Activated CD8-positive, alpha-beta T cell treated with anti-CD3 and anti-CD28 coated beads for 36 hours (primary cell): ENCODE results near the gene WBP1. TPM values are rescaled to one million over a fixed set of nuclear protein-coding genes. Genes with fewer than 3 reads are reported as not detected.

ENCODE experiments used
- ATAC-seq: fragments of 200-7000 bp; cut with Tn5 transposase; one replicate; pipeline ENCODE4 v1.10.0; 2021; ENCODE audit warnings: mild to moderate bottlenecking, moderate library complexity
- CTCF ChIA-PET: fragments of 350-600 bp; sonication (Branson Sonifier 250); formaldehyde crosslinking; loops from one replicate; lab custom pipeline; 2021; ENCODE audit warnings: antibody characterized with exemption; lab: Charles Lee
- POLR2A ChIA-PET: fragments of 350-600 bp; sonication (Branson Sonifier 250); formaldehyde crosslinking; loops from one replicate; lab custom pipeline; 2021; ENCODE audit warnings: antibody characterized with exemption; lab: Charles Lee
- DNase-seq: peaks from one replicate; pipeline ENCODE4 v3.0.0-alpha.2; 2020
- H3K27ac Mint-ChIP-seq: one replicate; pipeline ENCODE4 v1.8.0; 2021; ENCODE audit warnings: mild to moderate bottlenecking, mixed read lengths
- H3K27me3 Mint-ChIP-seq: one replicate; pipeline ENCODE4 v1.8.0; 2021; ENCODE audit warnings: mixed read lengths
- H3K36me3 Mint-ChIP-seq: one replicate; pipeline ENCODE4 v1.8.0; 2021; ENCODE audit warnings: low read depth, mixed read lengths
- H3K4me1 Mint-ChIP-seq: one replicate; pipeline ENCODE4 v1.8.0; 2021; ENCODE audit warnings: low read depth, mixed read lengths
- H3K4me3 Mint-ChIP-seq: one replicate; pipeline ENCODE4 v1.8.0; 2021; ENCODE audit warnings: mild to moderate bottlenecking, moderate library complexity, mixed read lengths
- H3K9me3 Mint-ChIP-seq: one replicate; pipeline ENCODE4 v1.8.0; 2021; ENCODE audit warnings: mixed read lengths
- intact Hi-C: fragments of 100-400 bp; cut with micrococcal nuclease; formaldehyde crosslinking; loops from one replicate; pipeline ENCODE4 v1.10.0; 2022
- total RNA-seq, 2 experiments: library from RNA; stranded (reverse); gene quantifications; one replicate each; pipeline ENCODE4 v1.2.3, GENCODE V29; 2021
- TF ChIP-seq, protein P1 (sequence below): fragments of 200-600 bp; IDR thresholded peaks from one replicate; pipeline ENCODE4 v1.8.0; 2022; ENCODE audit warnings: antibody characterized with exemption, mild to moderate bottlenecking

The WBP1 gene
- total RNA-seq, 2 experiments from 2014 or later, result 20.3 to 23.0 TPM

DNA sequence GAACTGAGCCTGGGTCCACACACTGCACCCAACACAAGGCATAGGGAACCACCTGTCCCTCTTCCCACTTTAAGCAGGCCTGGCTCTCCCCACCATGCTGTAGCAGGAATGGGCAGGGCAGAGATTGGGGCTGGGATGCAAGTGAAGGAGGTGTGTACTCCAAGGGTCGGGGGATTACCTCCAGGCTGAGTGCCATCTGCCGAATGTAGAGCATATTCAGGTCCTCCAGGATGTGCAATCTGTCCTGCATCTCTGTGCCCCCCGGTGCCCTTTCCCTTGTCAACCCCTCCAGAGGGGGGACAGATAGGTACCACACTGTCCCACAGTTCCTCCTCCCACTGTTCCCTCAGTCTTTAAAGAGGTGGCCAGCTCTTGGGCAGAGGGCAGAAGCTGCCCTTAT, 18.9 kb upstream of the WBP1 start:
- no peak overlapping the region for H3K4me3 Mint-ChIP-seq
- ATAC-seq (no peak), DNase-seq (no peak)
- H3K27ac Mint-ChIP-seq, result no peak overlapping the region
- H3K36me3 Mint-ChIP-seq, result no peaks in the 10 kb centered on the region
- H3K27me3 Mint-ChIP-seq, result peaks cover 27% of the 10 kb centered on the region
- ChIA-PET POLR2A (interaction anchor here (1.2 to 2.1 kb wide), 5 partner anchors 9 to 48 kb away, joined by 3 to 8 read pairs (median 4); partner anchors contain the start of genes C2orf81, INO80B, MRPL53 and WDR54), CTCF (interaction anchor here (1.0 to 1.4 kb wide), 2 partner anchors 8 to 18 kb away, joined by 3 to 6 read pairs; partner anchors contain the start of genes C2orf81 and WDR54)
- no peaks in the 10 kb centered on the region for H3K9me3 Mint-ChIP-seq
- intact Hi-C loops, result no loop called here
- peaks cover 9% of the 10 kb centered on the region for H3K4me1 Mint-ChIP-seq
- TF ChIP-seq, protein P1, sequence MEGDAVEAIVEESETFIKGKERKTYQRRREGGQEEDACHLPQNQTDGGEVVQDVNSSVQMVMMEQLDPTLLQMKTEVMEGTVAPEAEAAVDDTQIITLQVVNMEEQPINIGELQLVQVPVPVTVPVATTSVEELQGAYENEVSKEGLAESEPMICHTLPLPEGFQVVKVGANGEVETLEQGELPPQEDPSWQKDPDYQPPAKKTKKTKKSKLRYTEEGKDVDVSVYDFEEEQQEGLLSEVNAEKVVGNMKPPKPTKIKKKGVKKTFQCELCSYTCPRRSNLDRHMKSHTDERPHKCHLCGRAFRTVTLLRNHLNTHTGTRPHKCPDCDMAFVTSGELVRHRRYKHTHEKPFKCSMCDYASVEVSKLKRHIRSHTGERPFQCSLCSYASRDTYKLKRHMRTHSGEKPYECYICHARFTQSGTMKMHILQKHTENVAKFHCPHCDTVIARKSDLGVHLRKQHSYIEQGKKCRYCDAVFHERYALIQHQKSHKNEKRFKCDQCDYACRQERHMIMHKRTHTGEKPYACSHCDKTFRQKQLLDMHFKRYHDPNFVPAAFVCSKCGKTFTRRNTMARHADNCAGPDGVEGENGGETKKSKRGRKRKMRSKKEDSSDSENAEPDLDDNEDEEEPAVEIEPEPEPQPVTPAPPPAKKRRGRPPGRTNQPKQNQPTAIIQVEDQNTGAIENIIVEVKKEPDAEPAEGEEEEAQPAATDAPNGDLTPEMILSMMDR, result no peak

DNA sequence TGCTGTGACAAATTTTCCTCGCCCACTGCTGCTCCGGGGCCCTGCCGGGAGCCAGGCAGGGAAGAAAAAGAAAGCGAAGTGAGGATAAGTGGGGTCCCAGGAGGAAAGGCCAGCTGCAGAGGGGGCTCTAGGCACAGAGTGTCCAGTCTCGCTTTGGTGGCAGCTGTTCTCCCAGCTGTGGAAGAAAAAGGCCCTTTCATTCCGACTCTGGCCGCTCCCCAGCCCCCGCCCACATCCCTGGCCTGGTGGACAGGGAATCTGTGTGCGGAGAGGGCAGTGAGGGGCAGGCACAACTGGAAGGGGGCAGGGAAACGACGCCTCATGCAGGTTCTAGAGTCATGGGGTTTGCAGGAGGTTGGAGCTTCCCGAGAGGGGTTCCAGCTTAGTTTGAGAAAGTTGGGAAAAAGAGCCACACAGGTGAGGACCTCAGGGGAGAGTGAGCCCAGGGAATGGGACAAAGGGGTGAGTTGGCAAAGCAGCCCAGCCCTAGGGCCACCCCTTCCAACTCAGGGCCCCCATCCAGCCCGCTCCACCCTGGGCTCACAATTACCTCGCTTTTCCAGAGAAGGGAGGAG, 18.3 kb upstream of the WBP1 start:
- H3K27me3 Mint-ChIP-seq, result peaks cover 27% of the 10 kb centered on the region
- H3K27ac Mint-ChIP-seq, result no peak overlapping the region
- H3K9me3 Mint-ChIP-seq, result no peaks in the 10 kb centered on the region
- no peak for DNase-seq
- H3K4me3 Mint-ChIP-seq, result peak overlapping the region; percentile 29
- no peaks in the 10 kb centered on the region for H3K36me3 Mint-ChIP-seq
- intact Hi-C loops, result no loop called here
- no peak for ATAC-seq
- H3K4me1 Mint-ChIP-seq, result peaks cover 9% of the 10 kb centered on the region
- CTCF ChIA-PET, result interaction anchor here (1.0 to 1.4 kb wide), 3 partner anchors 9 to 19 kb away, joined by 3 to 6 read pairs (median 4); partner anchors contain the start of genes C2orf81 and WDR54
- POLR2A ChIA-PET, result interaction anchor here (0.9 to 2.1 kb wide), 7 partner anchors 9 to 48 kb away, joined by 3 to 8 read pairs (median 3); partner anchors contain the start of genes C2orf81, INO80B, MRPL53 and WDR54
- TF ChIP-seq, protein P1, result no peak

DNA sequence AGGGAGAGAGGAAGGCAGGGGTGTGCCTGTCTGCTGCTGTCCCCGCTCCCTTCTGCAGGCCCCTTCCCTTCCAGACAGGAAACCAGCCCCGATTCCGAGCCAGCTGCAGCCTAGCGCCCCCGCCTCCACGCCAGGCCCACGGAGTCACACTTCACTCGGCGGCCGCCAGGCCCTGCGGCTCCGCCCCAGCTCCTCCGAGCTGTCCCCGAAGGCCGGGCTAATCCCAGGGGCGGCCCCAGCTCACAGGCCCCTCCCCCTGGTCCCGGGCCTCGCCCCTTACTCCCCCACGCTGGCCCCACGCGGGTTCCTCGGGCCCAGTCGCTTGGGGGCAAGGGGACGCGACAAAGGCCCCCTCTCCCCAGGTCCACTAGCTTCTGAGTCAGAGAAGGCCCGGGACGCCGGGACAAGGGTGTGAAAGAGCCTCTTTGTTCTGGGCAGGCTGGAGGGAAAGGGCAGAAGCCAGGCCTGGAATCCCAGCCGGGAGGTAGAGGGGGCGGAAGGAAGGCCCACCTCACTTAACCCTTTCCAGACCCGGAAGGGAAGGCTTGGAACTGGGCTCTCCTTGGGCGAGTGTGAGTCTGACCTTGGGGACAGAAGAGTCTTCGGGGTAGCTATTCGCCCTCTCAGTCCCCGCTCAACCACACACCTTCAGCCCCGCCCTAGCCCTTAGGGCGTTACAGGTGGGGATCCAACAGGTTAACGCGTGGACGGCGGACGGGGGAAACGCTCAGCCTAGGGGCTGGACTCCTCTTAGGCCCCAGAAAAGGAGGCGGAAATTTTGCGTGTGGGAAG, 17.7 kb upstream of the WBP1 start:
- DNase-seq (peak; percentile 70), ATAC-seq (peak; percentile 92)
- Mint-ChIP-seq H3K4me1 (peaks cover 9% of the 10 kb centered on the region), H3K9me3 (no peaks in the 10 kb centered on the region), H3K4me3 (peak overlapping the region; percentile 43), H3K36me3 (no peaks in the 10 kb centered on the region), H3K27ac (no peak overlapping the region), H3K27me3 (peaks cover 28% of the 10 kb centered on the region)
- TF ChIP-seq, protein P1, result no peak
- POLR2A ChIA-PET, result interaction anchor here (0.6 to 2.1 kb wide), 8 partner anchors 8 to 49 kb away, joined by 3 to 8 read pairs (median 3); partner anchors contain the start of genes C2orf81, INO80B, MRPL53 and WDR54
- intact Hi-C loops, result no loop called here
- CTCF ChIA-PET, result interaction anchor here (1.0 to 1.4 kb wide), 3 partner anchors 9 to 20 kb away, joined by 3 to 6 read pairs (median 4); partner anchors contain the start of genes C2orf81 and WDR54

DNA sequence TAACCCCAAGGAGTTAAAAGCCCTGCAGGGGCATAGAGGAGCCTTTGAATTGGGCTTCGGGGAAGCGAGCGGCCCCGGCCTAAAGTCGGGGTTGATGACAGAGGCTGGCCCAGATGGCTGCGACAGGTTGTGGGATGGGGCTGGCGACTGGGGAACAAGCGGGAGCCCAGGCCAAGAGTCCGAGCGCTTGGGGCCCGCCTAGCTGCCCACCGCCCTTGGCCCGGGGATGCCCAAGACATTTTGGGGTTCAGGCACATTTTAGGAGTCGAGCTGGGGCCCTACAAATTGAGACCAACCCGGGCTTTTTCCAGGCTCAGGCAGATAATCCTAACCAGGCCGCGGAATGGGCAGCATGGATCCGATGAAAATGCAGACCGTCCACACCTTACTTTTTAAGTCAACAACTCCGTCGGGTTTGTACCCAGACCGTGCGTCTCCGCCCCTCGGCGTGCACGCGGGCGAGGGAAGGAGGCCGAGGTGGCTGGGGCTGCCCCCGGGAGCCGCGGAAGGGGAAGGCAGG, 17.0 kb upstream of the WBP1 start:
- POLR2A ChIA-PET, result interaction anchor here (0.6 to 1.0 kb wide), 2 partner anchors 9 to 50 kb away, joined by 3 read pairs; no protein-coding TSS in a partner anchor
- peaks cover 28% of the 10 kb centered on the region for H3K27me3 Mint-ChIP-seq
- CTCF ChIA-PET, result interaction anchor here (1.1 kb wide), 1 partner anchor 13 kb away, joined by 4 read pairs; no protein-coding TSS in a partner anchor
- H3K27ac Mint-ChIP-seq, result no peak overlapping the region
- peak overlapping the region; percentile 43 for H3K4me3 Mint-ChIP-seq
- DNase-seq (no peak), ATAC-seq (peak; percentile 64)
- intact Hi-C loops, result no loop called here
- TF ChIP-seq, protein P1, result no peak
- no peaks in the 10 kb centered on the region for H3K36me3 Mint-ChIP-seq
- H3K9me3 Mint-ChIP-seq, result no peaks in the 10 kb centered on the region
- peaks cover 9% of the 10 kb centered on the region for H3K4me1 Mint-ChIP-seq
